ENCODE data around the gene MSGN1. TPM values are rescaled to one million over a fixed set of nuclear protein-coding genes. Genes with fewer than 3 reads are reported as not detected.

Gene MSGN1
- total RNA-seq, 1 donor from 2014 or later: not detected

- Mint-ChIP-seq H3K27me3 (ENCODE audit: low read depth, unreplicated experiment) (peaks cover 20% of the 10 kb centered on the region), H3K27ac (ENCODE audit: unreplicated experiment) (peak overlapping the region; percentile 30), H3K4me3 (ENCODE audit: unreplicated experiment) (no peak overlapping the region), H3K9me3 (ENCODE audit: unreplicated experiment) (no peaks in the 10 kb centered on the region), H3K36me3 (ENCODE audit: low read depth, unreplicated experiment) (no peaks in the 10 kb centered on the region), H3K4me1 (ENCODE audit: low read depth, unreplicated experiment) (no peaks in the 10 kb centered on the region)
- no peak for TF ChIP-seq EZH2 (IDR thresholded peaks at IDR 0.05; ENCODE audit: insufficient read depth, low read length)
- TF ChIP-seq CTCF (IDR thresholded peaks at IDR 0.05; ENCODE audit: insufficient read depth, low read depth, low read length): no peak
- Histone ChIP-seq H3K4me3 (ENCODE audit: insufficient read depth, low read depth, low read length) (no peak overlapping the region), H3K36me3 (ENCODE audit: insufficient read depth, low read length) (no peaks in the 10 kb centered on the region), H3K4me2 (ENCODE audit: low read length) (no peak overlapping the region), H3K9me3 (ENCODE audit: insufficient read depth, low read depth, low read length) (no peaks in the 10 kb centered on the region), H3K27me3 (ENCODE audit: insufficient read depth, low read length) (peaks cover 9% of the 10 kb centered on the region), H3K4me1 (ENCODE audit: insufficient read depth, low read length) (no peaks in the 10 kb centered on the region), H4K20me1 (ENCODE audit: insufficient read depth, low read length) (no peaks in the 10 kb centered on the region), H3K27ac (ENCODE audit: low read depth, low read length) (no peak overlapping the region), H2AFZ (ENCODE audit: low read depth, low read length) (no peak overlapping the region), H3K9ac (ENCODE audit: low read length) (no peak overlapping the region), H3K79me2 (ENCODE audit: insufficient read depth, low read length) (no peaks in the 10 kb centered on the region)
- FAIRE-seq: no peak
- DNase-seq (ENCODE audit: low read depth): no peak
Observed at GRCh38 chr2:17827785-17828184, 11.5 kb downstream of the MSGN1 start.

- no peak overlapping the region for H3K27ac ChIP-seq (ENCODE audit: low read depth, low read length)
- H3K9me3 ChIP-seq (ENCODE audit: insufficient read depth, low read depth, low read length): no peaks in the 10 kb centered on the region
- no peak overlapping the region for H3K4me3 ChIP-seq (ENCODE audit: insufficient read depth, low read depth, low read length)
- peaks cover 9% of the 10 kb centered on the region for H3K27me3 ChIP-seq (ENCODE audit: insufficient read depth, low read length)
- H3K27ac Mint-ChIP-seq (ENCODE audit: unreplicated experiment): no peak overlapping the region
- peak overlapping the region; percentile 65 for H2AFZ ChIP-seq (ENCODE audit: low read depth, low read length)
- H3K9me3 Mint-ChIP-seq (ENCODE audit: unreplicated experiment): no peaks in the 10 kb centered on the region
- H3K4me1 Mint-ChIP-seq (ENCODE audit: low read depth, unreplicated experiment): no peaks in the 10 kb centered on the region
- TF ChIP-seq EZH2 (IDR thresholded peaks at IDR 0.05; ENCODE audit: insufficient read depth, low read length) (peak; percentile 7), CTCF (IDR thresholded peaks at IDR 0.05; ENCODE audit: insufficient read depth, low read depth, low read length) (peak; percentile 57)
- H3K9ac ChIP-seq (ENCODE audit: low read length): no peak overlapping the region
- FAIRE-seq (no peak), DNase-seq (ENCODE audit: low read depth) (peak; percentile 55)
- no peaks in the 10 kb centered on the region for H3K79me2 ChIP-seq (ENCODE audit: insufficient read depth, low read length)
- H3K4me2 ChIP-seq (ENCODE audit: low read length): peak overlapping the region; percentile 78
- peaks cover 20% of the 10 kb centered on the region for H3K27me3 Mint-ChIP-seq (ENCODE audit: low read depth, unreplicated experiment)
- no peaks in the 10 kb centered on the region for H3K36me3 Mint-ChIP-seq (ENCODE audit: low read depth, unreplicated experiment)
- no peaks in the 10 kb centered on the region for H3K36me3 ChIP-seq (ENCODE audit: insufficient read depth, low read length)
- no peaks in the 10 kb centered on the region for H3K4me1 ChIP-seq (ENCODE audit: insufficient read depth, low read length)
- no peaks in the 10 kb centered on the region for H4K20me1 ChIP-seq (ENCODE audit: insufficient read depth, low read length)
- H3K4me3 Mint-ChIP-seq (ENCODE audit: unreplicated experiment): no peak overlapping the region
Observed at GRCh38 chr2:17830053-17831034, 14.1 kb downstream of the MSGN1 start.

DNA sequence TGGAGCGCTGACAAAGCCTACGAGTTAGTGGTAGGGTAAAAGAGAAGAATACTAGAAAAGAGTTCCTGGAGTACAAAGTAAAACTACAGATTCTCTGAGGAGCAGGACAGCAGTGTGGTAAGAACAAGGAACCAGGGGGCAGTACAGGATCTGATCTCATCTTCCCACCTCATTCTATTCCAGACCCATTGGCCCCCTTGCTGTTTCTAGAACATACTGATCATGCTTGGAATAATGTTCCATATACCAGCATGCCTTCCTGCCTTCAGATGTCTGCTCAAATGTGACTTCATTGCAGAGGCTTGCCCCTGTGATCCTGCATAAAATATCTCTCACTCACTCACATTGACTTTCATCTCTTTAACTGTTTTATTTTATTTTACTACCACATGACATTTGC, 19.3 kb downstream of the MSGN1 start:
- no peak for DNase-seq (ENCODE audit: low read depth)
- no peak for FAIRE-seq
- H3K4me2 ChIP-seq (ENCODE audit: low read length): no peak overlapping the region
- H3K9me3 ChIP-seq (ENCODE audit: insufficient read depth, low read depth, low read length): no peaks in the 10 kb centered on the region
- no peaks in the 10 kb centered on the region for H3K4me1 Mint-ChIP-seq (ENCODE audit: low read depth, unreplicated experiment)
- H4K20me1 ChIP-seq (ENCODE audit: insufficient read depth, low read length): no peaks in the 10 kb centered on the region
- no peaks in the 10 kb centered on the region for H3K9me3 Mint-ChIP-seq (ENCODE audit: unreplicated experiment)
- H3K36me3 ChIP-seq (ENCODE audit: insufficient read depth, low read length): no peaks in the 10 kb centered on the region
- H3K9ac ChIP-seq (ENCODE audit: low read length): no peak overlapping the region
- no peak overlapping the region for H3K27ac Mint-ChIP-seq (ENCODE audit: unreplicated experiment)
- H3K27ac ChIP-seq (ENCODE audit: low read depth, low read length): no peak overlapping the region
- no peak overlapping the region for H3K4me3 ChIP-seq (ENCODE audit: insufficient read depth, low read depth, low read length)
- no peak overlapping the region for H2AFZ ChIP-seq (ENCODE audit: low read depth, low read length)
- H3K4me1 ChIP-seq (ENCODE audit: insufficient read depth, low read length): no peaks in the 10 kb centered on the region
- no peaks in the 10 kb centered on the region for H3K79me2 ChIP-seq (ENCODE audit: insufficient read depth, low read length)
- H3K4me3 Mint-ChIP-seq (ENCODE audit: unreplicated experiment): no peak overlapping the region
- peaks cover 6% of the 10 kb centered on the region for H3K27me3 Mint-ChIP-seq (ENCODE audit: low read depth, unreplicated experiment)
- no peak for TF ChIP-seq CTCF (IDR thresholded peaks at IDR 0.05; ENCODE audit: insufficient read depth, low read depth, low read length)
- TF ChIP-seq EZH2 (IDR thresholded peaks at IDR 0.05; ENCODE audit: insufficient read depth, low read length): no peak
- no peaks in the 10 kb centered on the region for H3K36me3 Mint-ChIP-seq (ENCODE audit: low read depth, unreplicated experiment)
- H3K27me3 ChIP-seq (ENCODE audit: insufficient read depth, low read length): peaks cover 9% of the 10 kb centered on the region

All from astrocyte (in vitro differentiated cells and primary cell).